ENCODE results near the gene TMEM120B.

GRCh38 chr12:121827351-121828099 lies 115.0 kb downstream of the TMEM120B start:
- TF ChIP-seq CTCF (conservative IDR thresholded peaks at IDR 0.05; ENCODE audit: low read depth, low read length) = no peak
- TF ChIP-seq EZH2 (IDR thresholded peaks at IDR 0.05; ENCODE audit: borderline replicate concordance, low read depth, low read length, poor library complexity, severe bottlenecking) = no peak

Measured in A673 (cell line).